H9 (cell line): ENCODE data around the gene RNPEP. TPM values are rescaled to one million over a fixed set of nuclear protein-coding genes. Genes with fewer than 3 reads are reported as not detected.
A peak's percentile ranks its signal among the peaks of the same experiment; 100 is the strongest.

Source experiments
- DNase-seq: peaks from one replicate; pipeline ENCODE4 v3.0.0-alpha.2; 2017
- H2AFZ ChIP-seq: one replicate; pipeline ENCODE4 v1.6.1; 2013; ENCODE audit warnings: mild to moderate bottlenecking, low read length, control low read depth, moderate library complexity
- H2AK5ac ChIP-seq: 2 replicates; pipeline ENCODE4 v1.6.1; 2013; ENCODE audit warnings: low read length, control low read depth, mixed read lengths; ENCODE audit not compliant: insufficient read length
- H2BK120ac ChIP-seq: one replicate; pipeline ENCODE4 v1.6.1; 2013; ENCODE audit warnings: low read depth, mild to moderate bottlenecking, low read length, control low read depth, inconsistent platforms; ENCODE audit not compliant: poor library complexity, severe bottlenecking
- H2BK12ac ChIP-seq: 2 replicates; pipeline ENCODE4 v1.6.1; 2013; ENCODE audit warnings: low read length, control low read depth, mixed read lengths, low read depth; ENCODE audit not compliant: insufficient read length
- H2BK15ac ChIP-seq: 2 replicates; pipeline ENCODE4 v1.6.1; 2013; ENCODE audit warnings: low read depth, low read length, control low read depth
- H2BK20ac ChIP-seq: one replicate; pipeline ENCODE4 v1.6.1; 2013; ENCODE audit warnings: low read depth, mild to moderate bottlenecking, low read length, control low read depth, inconsistent platforms; ENCODE audit not compliant: poor library complexity, severe bottlenecking
- H2BK5ac ChIP-seq: 2 replicates; pipeline ENCODE4 v1.6.1; 2013; ENCODE audit warnings: low read length, control low read depth, mixed read lengths; ENCODE audit not compliant: insufficient read length
- H3K14ac ChIP-seq: 2 replicates; pipeline ENCODE4 v1.6.1; 2013; ENCODE audit warnings: low read length, control low read depth; ENCODE audit not compliant: insufficient read depth
- H3K18ac ChIP-seq: 2 replicates; pipeline ENCODE4 v1.6.1; 2013; ENCODE audit warnings: low read depth, mild to moderate bottlenecking, mixed read lengths, low read length, control low read depth; ENCODE audit not compliant: insufficient read length
- H3K23ac ChIP-seq: 2 replicates; pipeline ENCODE4 v1.6.1; 2013; ENCODE audit warnings: low read length, control low read depth, mixed read lengths, low read depth; ENCODE audit not compliant: insufficient read length
- H3K23me2 ChIP-seq: 2 replicates; pipeline ENCODE4 v1.6.1; 2013; ENCODE audit warnings: low read depth, mild to moderate bottlenecking, mixed read lengths, low read length, control low read depth; ENCODE audit not compliant: insufficient read length, poor library complexity, severe bottlenecking
- H3K27ac ChIP-seq: 2 replicates; pipeline ENCODE4 v1.5.1; 2013; ENCODE audit warnings: low read length, control low read depth, mixed read lengths, low read depth; ENCODE audit not compliant: insufficient read length
- H3K27me3 ChIP-seq: 2 replicates; pipeline ENCODE4 v1.6.1; 2013; ENCODE audit warnings: low read length, control low read depth, inconsistent platforms; ENCODE audit not compliant: insufficient read depth
- H3K4ac ChIP-seq: 2 replicates; pipeline ENCODE4 v1.6.1; 2013; ENCODE audit warnings: low read depth, mild to moderate bottlenecking, control low read depth, inconsistent platforms, low read length, moderate library complexity
- H3K4me1 ChIP-seq: 2 replicates; pipeline ENCODE4 v1.6.1; 2013; ENCODE audit warnings: low read length, control low read depth, inconsistent platforms; ENCODE audit not compliant: insufficient read depth
- H3K4me2 ChIP-seq: 2 replicates; pipeline ENCODE4 v1.6.1; 2013; ENCODE audit warnings: low read length, control low read depth, mixed read lengths; ENCODE audit not compliant: insufficient read length, insufficient read depth
- H3K56ac ChIP-seq: 2 replicates; pipeline ENCODE4 v1.6.1; 2013; ENCODE audit warnings: low read depth, mild to moderate bottlenecking, mixed read lengths, low read length, control low read depth; ENCODE audit not compliant: insufficient read length
- H3K79me1 ChIP-seq: 2 replicates; pipeline ENCODE4 v1.6.1; 2013; ENCODE audit warnings: low read depth, mild to moderate bottlenecking, moderate library complexity, low read length, control low read depth, inconsistent platforms; ENCODE audit not compliant: insufficient read depth, poor library complexity, severe bottlenecking
- H3K79me2 ChIP-seq: 2 replicates; pipeline ENCODE4 v1.6.1; 2013; ENCODE audit warnings: low read length, control low read depth, inconsistent platforms; ENCODE audit not compliant: insufficient read depth
- H3K9ac ChIP-seq: 2 replicates; pipeline ENCODE4 v1.6.1; 2013; ENCODE audit warnings: low read length, control low read depth, mixed read lengths; ENCODE audit not compliant: insufficient read length; ENCODE audit errors: extremely low read depth
- H3K9me3 ChIP-seq: one replicate; pipeline ENCODE4 v1.6.1; 2013; ENCODE audit warnings: low read depth, low read length, inconsistent platforms; ENCODE audit not compliant: control insufficient read depth
- H3T11ph ChIP-seq: one replicate; pipeline ENCODE4 v1.6.1; 2013; ENCODE audit warnings: mild to moderate bottlenecking, low read length, control low read depth, inconsistent platforms
- H4K20me1 ChIP-seq: one replicate; pipeline ENCODE4 v1.6.1; 2013; ENCODE audit not compliant: control insufficient read depth, insufficient read length, insufficient read depth
- H4K5ac ChIP-seq: 2 replicates; pipeline ENCODE4 v1.6.1; 2013; ENCODE audit warnings: low read depth, mild to moderate bottlenecking, mixed read lengths, low read length, control low read depth; ENCODE audit not compliant: insufficient read length
- H4K8ac ChIP-seq: replicated peaks from 2 replicates; pipeline ENCODE4 v1.6.1; 2013; ENCODE audit warnings: low read length, control low read depth, mixed read lengths, low read depth; ENCODE audit not compliant: insufficient read length
- H4K91ac ChIP-seq: 2 replicates; pipeline ENCODE4 v1.6.1; 2013; ENCODE audit warnings: low read depth, mild to moderate bottlenecking, moderate library complexity, mixed read lengths, low read length, control low read depth; ENCODE audit not compliant: insufficient read length
- H3K27ac Mint-ChIP-seq, 3 experiments: 2 replicates in 2 of 3; 3 replicates in 1 of 3; pipeline ENCODE4 v1.8.0; 2020 to 2021; ENCODE audit warnings: mixed read lengths in 3 of 3, mild to moderate bottlenecking in 1 of 3, moderate library complexity in 1 of 3
- H3K27me3 Mint-ChIP-seq: 2 replicates; pipeline ENCODE4 v1.8.0; 2021; ENCODE audit warnings: low read depth, mild to moderate bottlenecking, moderate library complexity, mixed read lengths
- H3K36me3 Mint-ChIP-seq, 3 experiments: 2 replicates in 2 of 3; 3 replicates in 1 of 3; pipeline ENCODE4 v1.8.0; 2020 to 2021; ENCODE audit warnings: low read depth in 3 of 3, mixed read lengths in 3 of 3; ENCODE audit not compliant: insufficient read depth in 1 of 3
- H3K4me1 Mint-ChIP-seq, 2 experiments: 2 replicates each; pipeline ENCODE4 v1.8.0; 2020; ENCODE audit warnings: mixed read lengths in 2 of 2
- H3K4me3 Mint-ChIP-seq, 2 experiments: 2 replicates in 1 of 2; 3 replicates in 1 of 2; pipeline ENCODE4 v1.8.0; 2020 to 2021; ENCODE audit warnings: mild to moderate bottlenecking in 2 of 2, mixed read lengths in 2 of 2, moderate library complexity in 1 of 2
- H3K9me3 Mint-ChIP-seq, 2 experiments: 2 replicates in 1 of 2; 3 replicates in 1 of 2; pipeline ENCODE4 v1.8.0; 2020; ENCODE audit warnings: mild to moderate bottlenecking in 2 of 2, mixed read lengths in 2 of 2, moderate library complexity in 1 of 2
- WGBS: extraction: QIAGEN DNeasy Blood & Tissue Kit; methylation state at CpG from one replicate; pipeline ENCODE4 v1.1.7; 2013; ENCODE audit warnings: missing lambda C conversion rate, low lambda C conversion rate, mixed read lengths; ENCODE audit not compliant: insufficient read length; ENCODE audit errors: extremely low coverage; 5-methylcytosine and 5-hydroxymethylcytosine counted together
- total RNA-seq: library from RNA; stranded (reverse); gene quantifications from 2 replicates; pipeline ENCODE4 v1.2.1, GENCODE V29; 2021
- TF ChIP-seq, protein P1 (sequence below): fragments of 200-600 bp; sonication (generic); conservative IDR thresholded peaks from 3 replicates; pipeline ENCODE4 v1.8.0; 2021; ENCODE audit warnings: antibody characterized with exemption, mild to moderate bottlenecking

Gene RNPEP
- total RNA-seq, 1 experiment from 2014 or later, result 49.9 TPM

DNA sequence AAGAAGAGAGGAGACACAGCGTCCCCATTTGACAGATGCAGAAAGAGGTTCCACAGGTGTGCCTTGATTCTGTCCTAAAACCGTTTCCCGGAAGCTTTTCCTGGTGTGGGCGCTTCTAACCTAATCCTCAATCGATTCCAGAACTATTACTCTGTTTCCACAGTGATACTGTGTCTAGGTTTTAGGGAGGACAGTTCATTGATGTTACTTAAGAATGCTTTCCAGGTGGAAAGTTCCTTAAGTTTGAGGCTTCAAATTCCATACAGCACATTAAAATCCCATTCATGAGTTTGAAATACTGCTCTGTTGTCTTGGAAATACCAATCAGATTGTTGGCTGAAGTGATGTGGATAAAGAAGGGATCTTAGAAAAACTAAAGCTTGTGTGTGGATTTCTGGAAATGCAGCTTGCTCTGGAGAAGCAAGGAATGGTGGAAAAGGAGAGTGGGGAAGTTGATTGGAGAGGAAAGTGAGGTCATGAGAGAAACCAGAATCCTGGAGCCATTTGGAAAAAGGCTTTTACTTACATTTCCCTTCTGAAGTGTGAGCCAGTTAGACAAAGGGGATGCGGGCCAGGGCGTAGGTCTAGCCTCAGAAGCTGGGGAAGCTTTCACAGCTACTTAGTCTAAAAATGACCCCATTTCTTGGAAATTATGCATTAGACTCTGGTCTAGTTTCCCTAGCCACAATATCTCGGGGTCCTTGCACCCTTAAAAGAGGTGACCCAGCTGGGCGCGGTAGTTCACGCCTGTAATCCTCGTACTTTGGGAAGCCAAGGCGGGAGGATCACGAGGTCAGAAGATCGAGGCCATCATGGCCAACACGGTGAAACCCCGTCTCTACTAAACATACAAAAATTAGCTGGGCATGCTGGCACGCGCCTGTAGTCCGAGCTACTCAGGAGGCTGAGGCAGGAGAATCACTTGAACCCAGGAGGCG is 34.6 kb downstream of the RNPEP start:
- no peak overlapping the region for H2BK12ac ChIP-seq
- no peak overlapping the region for H3K4me3 Mint-ChIP-seq
- H3K79me2 ChIP-seq, result no peaks in the 10 kb centered on the region
- no peak overlapping the region for H3K4ac ChIP-seq
- peaks cover 0 to 42% (median 27%) of the 10 kb centered on the region in 3 experiments; a peak in 4 of 7 replicates for H3K36me3 Mint-ChIP-seq
- H2AK5ac ChIP-seq, result no peak overlapping the region
- no peaks in the 10 kb centered on the region for H3K79me1 ChIP-seq
- no peak overlapping the region for H2AFZ ChIP-seq
- no peak overlapping the region for H3K4me2 ChIP-seq
- TF ChIP-seq, protein P1, sequence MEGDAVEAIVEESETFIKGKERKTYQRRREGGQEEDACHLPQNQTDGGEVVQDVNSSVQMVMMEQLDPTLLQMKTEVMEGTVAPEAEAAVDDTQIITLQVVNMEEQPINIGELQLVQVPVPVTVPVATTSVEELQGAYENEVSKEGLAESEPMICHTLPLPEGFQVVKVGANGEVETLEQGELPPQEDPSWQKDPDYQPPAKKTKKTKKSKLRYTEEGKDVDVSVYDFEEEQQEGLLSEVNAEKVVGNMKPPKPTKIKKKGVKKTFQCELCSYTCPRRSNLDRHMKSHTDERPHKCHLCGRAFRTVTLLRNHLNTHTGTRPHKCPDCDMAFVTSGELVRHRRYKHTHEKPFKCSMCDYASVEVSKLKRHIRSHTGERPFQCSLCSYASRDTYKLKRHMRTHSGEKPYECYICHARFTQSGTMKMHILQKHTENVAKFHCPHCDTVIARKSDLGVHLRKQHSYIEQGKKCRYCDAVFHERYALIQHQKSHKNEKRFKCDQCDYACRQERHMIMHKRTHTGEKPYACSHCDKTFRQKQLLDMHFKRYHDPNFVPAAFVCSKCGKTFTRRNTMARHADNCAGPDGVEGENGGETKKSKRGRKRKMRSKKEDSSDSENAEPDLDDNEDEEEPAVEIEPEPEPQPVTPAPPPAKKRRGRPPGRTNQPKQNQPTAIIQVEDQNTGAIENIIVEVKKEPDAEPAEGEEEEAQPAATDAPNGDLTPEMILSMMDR, result no peak
- no CpG with 5 or more reads among the region's 21 CpGs for WGBS
- no peak overlapping the region for H2BK5ac ChIP-seq
- H4K91ac ChIP-seq, result no peak overlapping the region
- no peak overlapping the region for H3K23ac ChIP-seq
- H4K20me1 ChIP-seq, result no peaks in the 10 kb centered on the region
- DNase-seq, result no peak
- no peak overlapping the region for H2BK120ac ChIP-seq
- no peak overlapping the region for H3K9ac ChIP-seq
- no peaks in the 10 kb centered on the region for H3K27me3 Mint-ChIP-seq
- no peaks in the 10 kb centered on the region for H3K9me3 Mint-ChIP-seq
- H3K27ac Mint-ChIP-seq, result peak overlapping the region in 1 of 3 experiments; percentile 48; a peak in 2 of 7 replicates
- no peak overlapping the region for H3K56ac ChIP-seq
- H3K9me3 ChIP-seq, result no peaks in the 10 kb centered on the region
- peaks cover 12 to 22% of the 10 kb centered on the region in 2 experiments for H3K4me1 Mint-ChIP-seq
- H4K5ac ChIP-seq, result no peak overlapping the region
- no peak overlapping the region for H3T11ph ChIP-seq
- H3K27me3 ChIP-seq, result no peaks in the 10 kb centered on the region
- no peak overlapping the region for H3K18ac ChIP-seq
- H3K27ac ChIP-seq, result no peak overlapping the region
- H3K14ac ChIP-seq, result no peak overlapping the region
- no peaks in the 10 kb centered on the region; the same call in 1 of the 2 replicates for H3K4me1 ChIP-seq
- no peak overlapping the region for H4K8ac ChIP-seq
- H2BK20ac ChIP-seq, result no peak overlapping the region
- no peak overlapping the region for H2BK15ac ChIP-seq
- H3K23me2 ChIP-seq, result no peaks in the 10 kb centered on the region
